ENCODE results near the gene PDZD7. TPM values are rescaled to one million over a fixed set of nuclear protein-coding genes. Genes with fewer than 3 reads are reported as not detected.
A peak's percentile ranks its signal among the peaks of the same experiment; 100 is the strongest.

PDZD7 gene
- 1 to 10 TPM in 1 of 2 donors, under 1 TPM in 1; 0.80 to 1.3 TPM for total RNA-seq

GRCh38 chr10:101031128-101031795 lies at the start of gene PDZD7, which contains the start of gene SFXN3:
Gene PDZD7, minus strand, starts transcription at chr10:101031129. Its CDS starts 910 bp downstream, at chr10:101030219.
Gene SFXN3, plus strand, starts transcription at chr10:101031234. Its CDS starts 3,461 bp downstream, at chr10:101034695.
- DNase-seq (ENCODE audit: low spot score in 2 of 2), result peak; percentile 97 to 98
- Mint-ChIP-seq H3K36me3 (no peaks in the 10 kb centered on the region), H3K27ac (peak within 1 kb of the TSS; percentile 85 to 86), H3K9me3 (no peaks in the 10 kb centered on the region)
- peak; percentile 85 to 86 for ATAC-seq

- Mint-ChIP-seq H3K36me3 (no peaks in the 10 kb centered on the region), H3K9me3 (no peaks in the 10 kb centered on the region), H3K27ac (no peak overlapping the region)
- DNase-seq (ENCODE audit: low spot score in 2 of 2), result no peak
- no peak for ATAC-seq
Observed at GRCh38 chr10:101079874-101080273, 48.9 kb upstream of the PDZD7 start.

- DNase-seq (ENCODE audit: low spot score in 2 of 2), result no peak
- no peak overlapping the region for H3K27ac Mint-ChIP-seq
- no peaks in the 10 kb centered on the region for H3K9me3 Mint-ChIP-seq
- no peaks in the 10 kb centered on the region for H3K36me3 Mint-ChIP-seq
- no peak for ATAC-seq
Observed at GRCh38 chr10:101076630-101077029, 45.7 kb upstream of the PDZD7 start.

- peak in 1 of 2 donors; percentile 46 for ATAC-seq
Observed at GRCh38 chr10:101075775-101076174, 44.8 kb upstream of the PDZD7 start.

GRCh38 chr10:101073631-101074030 lies 42.7 kb upstream of the PDZD7 start:
- no peak overlapping the region for H3K27ac Mint-ChIP-seq
- H3K36me3 Mint-ChIP-seq, result no peaks in the 10 kb centered on the region
- ATAC-seq, result no peak
- no peaks in the 10 kb centered on the region for H3K9me3 Mint-ChIP-seq
- no peak for DNase-seq (ENCODE audit: low spot score in 2 of 2)

More at GRCh38 chr10:101075775-101076174, 44.8 kb upstream of the PDZD7 start:
- H3K27ac Mint-ChIP-seq, result no peak overlapping the region
- H3K36me3 Mint-ChIP-seq, result no peaks in the 10 kb centered on the region
- no peaks in the 10 kb centered on the region for H3K9me3 Mint-ChIP-seq
- no peak for DNase-seq (ENCODE audit: low spot score in 2 of 2)

GRCh38 chr10:101072923-101073322 lies 42.0 kb upstream of the PDZD7 start:
- H3K9me3 Mint-ChIP-seq, result no peaks in the 10 kb centered on the region
- ATAC-seq (no peak), DNase-seq (ENCODE audit: low spot score in 2 of 2) (no peak)
- H3K36me3 Mint-ChIP-seq, result no peaks in the 10 kb centered on the region
- H3K27ac Mint-ChIP-seq, result no peak overlapping the region

- ATAC-seq, result no peak
- no peaks in the 10 kb centered on the region for H3K9me3 Mint-ChIP-seq
- no peaks in the 10 kb centered on the region for H3K36me3 Mint-ChIP-seq
Observed at GRCh38 chr10:101071885-101072433, 41.0 kb upstream of the PDZD7 start.

GRCh38 chr10:101071267-101071884 lies 40.4 kb upstream of the PDZD7 start:
- peak overlapping the region in 1 of 2 donors; percentile 46 for H3K27ac Mint-ChIP-seq
- DNase-seq (ENCODE audit: low spot score in 2 of 2) (no peak), ATAC-seq (no peak)
- no peaks in the 10 kb centered on the region for H3K36me3 Mint-ChIP-seq
- no peaks in the 10 kb centered on the region for H3K9me3 Mint-ChIP-seq

More at GRCh38 chr10:101071885-101072433, 41.0 kb upstream of the PDZD7 start:
- peak overlapping the region in 1 of 2 donors; percentile 46 for H3K27ac Mint-ChIP-seq
- no peak for DNase-seq (ENCODE audit: low spot score in 2 of 2)

- no peak for DNase-seq (ENCODE audit: low spot score in 2 of 2)
- Mint-ChIP-seq H3K9me3 (no peaks in the 10 kb centered on the region), H3K27ac (no peak overlapping the region), H3K36me3 (no peaks in the 10 kb centered on the region)
- ATAC-seq, result no peak
Observed at GRCh38 chr10:101070098-101070497, 39.2 kb upstream of the PDZD7 start.

GRCh38 chr10:101069441-101069840 lies 38.5 kb upstream of the PDZD7 start:
- H3K9me3 Mint-ChIP-seq, result no peaks in the 10 kb centered on the region
- no peak overlapping the region for H3K27ac Mint-ChIP-seq
- ATAC-seq (no peak), DNase-seq (ENCODE audit: low spot score in 2 of 2) (no peak)
- no peaks in the 10 kb centered on the region for H3K36me3 Mint-ChIP-seq

GRCh38 chr10:101067356-101068083 lies 36.6 kb upstream of the PDZD7 start:
- Mint-ChIP-seq H3K27ac (no peak overlapping the region), H3K9me3 (no peaks in the 10 kb centered on the region), H3K36me3 (no peaks in the 10 kb centered on the region)
- peak; percentile 73 to 83 for ATAC-seq
- peak; percentile 80 to 84 for DNase-seq (ENCODE audit: low spot score in 2 of 2)

- ATAC-seq, result no peak
- Mint-ChIP-seq H3K36me3 (no peaks in the 10 kb centered on the region), H3K9me3 (no peaks in the 10 kb centered on the region), H3K27ac (no peak overlapping the region)
- DNase-seq (ENCODE audit: low spot score in 2 of 2), result no peak
Observed at GRCh38 chr10:101066896-101067355, 36.0 kb upstream of the PDZD7 start.

- H3K27ac Mint-ChIP-seq, result no peak overlapping the region
- peak in 1 of 2 donors; percentile 53 for DNase-seq (ENCODE audit: low spot score in 2 of 2)
Observed at GRCh38 chr10:101066146-101066895, 35.4 kb upstream of the PDZD7 start.

GRCh38 chr10:101065481-101066145 lies 34.7 kb upstream of the PDZD7 start:
- H3K36me3 Mint-ChIP-seq, result peaks cover 0 to 2% of the 10 kb centered on the region in 2 donors
- no peaks in the 10 kb centered on the region for H3K9me3 Mint-ChIP-seq
- ATAC-seq (no peak), DNase-seq (ENCODE audit: low spot score in 2 of 2) (no peak)
- H3K27ac Mint-ChIP-seq, result no peak overlapping the region

More at GRCh38 chr10:101066146-101066895, 35.4 kb upstream of the PDZD7 start:
- ATAC-seq, result peak; percentile 28 to 59
- no peaks in the 10 kb centered on the region for H3K36me3 Mint-ChIP-seq
- no peaks in the 10 kb centered on the region for H3K9me3 Mint-ChIP-seq

- Mint-ChIP-seq H3K9me3 (no peaks in the 10 kb centered on the region), H3K27ac (no peak overlapping the region), H3K36me3 (peaks cover 8 to 10% of the 10 kb centered on the region in 2 donors)
- no peak for DNase-seq (ENCODE audit: low spot score in 2 of 2)
- no peak for ATAC-seq
Observed at GRCh38 chr10:101064415-101065030, 33.6 kb upstream of the PDZD7 start.
